Body of pancreas (tissue), 4 donors: ENCODE data around the gene CDH15.

Experiments
- POLR2A ChIP-seq, 3 donors: fragments of 450-650 bp; IDR thresholded peaks; one replicate each; pipeline ENCODE4 v1.6.1; 2016; ENCODE audit warnings: antibody characterized with exemption in 3 of 3, mild to moderate bottlenecking in 2 of 3
- TF ChIP-seq, protein P1 (sequence below), 7 experiments: fragments of 450-650 bp in 4 of 7; fragments of 200-600 bp in 3 of 7; sonication (generic) in 3 of 7; IDR thresholded peaks; one replicate each; pipeline ENCODE4 v1.5.1; 2016 to 2019; ENCODE audit warnings: antibody characterized with exemption in 7 of 7

DNA sequence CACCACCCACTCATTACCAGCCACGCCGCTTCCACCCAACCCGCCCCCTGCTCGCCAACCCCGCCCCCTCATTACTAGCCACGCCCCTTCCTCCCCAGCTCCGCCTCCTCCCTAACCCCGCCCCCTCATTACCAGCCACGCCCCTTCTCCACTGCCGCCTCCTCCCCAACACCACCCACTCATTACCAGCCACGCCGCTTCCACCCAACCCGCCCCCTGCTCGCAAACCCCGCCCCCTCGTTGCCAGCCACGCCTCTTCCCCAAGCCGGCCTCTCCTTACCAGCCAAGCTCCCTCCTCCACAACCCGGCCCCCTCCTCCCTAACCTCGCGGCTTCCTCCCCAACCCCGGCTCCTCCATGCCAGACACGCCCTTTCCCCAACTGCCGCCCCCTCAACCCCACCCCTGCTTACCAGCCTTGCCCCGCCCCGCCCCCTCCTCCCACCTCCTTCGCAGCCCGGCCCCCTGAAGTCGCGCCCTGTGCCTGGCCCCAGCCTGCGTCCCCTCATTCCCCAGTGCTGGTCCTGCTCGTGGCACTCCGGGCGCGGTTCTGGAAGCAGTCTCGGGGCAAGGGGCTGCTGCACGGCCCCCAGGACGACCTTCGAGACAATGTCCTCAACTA, 21.5 kb downstream of the CDH15 start:
- TF ChIP-seq, protein P1, sequence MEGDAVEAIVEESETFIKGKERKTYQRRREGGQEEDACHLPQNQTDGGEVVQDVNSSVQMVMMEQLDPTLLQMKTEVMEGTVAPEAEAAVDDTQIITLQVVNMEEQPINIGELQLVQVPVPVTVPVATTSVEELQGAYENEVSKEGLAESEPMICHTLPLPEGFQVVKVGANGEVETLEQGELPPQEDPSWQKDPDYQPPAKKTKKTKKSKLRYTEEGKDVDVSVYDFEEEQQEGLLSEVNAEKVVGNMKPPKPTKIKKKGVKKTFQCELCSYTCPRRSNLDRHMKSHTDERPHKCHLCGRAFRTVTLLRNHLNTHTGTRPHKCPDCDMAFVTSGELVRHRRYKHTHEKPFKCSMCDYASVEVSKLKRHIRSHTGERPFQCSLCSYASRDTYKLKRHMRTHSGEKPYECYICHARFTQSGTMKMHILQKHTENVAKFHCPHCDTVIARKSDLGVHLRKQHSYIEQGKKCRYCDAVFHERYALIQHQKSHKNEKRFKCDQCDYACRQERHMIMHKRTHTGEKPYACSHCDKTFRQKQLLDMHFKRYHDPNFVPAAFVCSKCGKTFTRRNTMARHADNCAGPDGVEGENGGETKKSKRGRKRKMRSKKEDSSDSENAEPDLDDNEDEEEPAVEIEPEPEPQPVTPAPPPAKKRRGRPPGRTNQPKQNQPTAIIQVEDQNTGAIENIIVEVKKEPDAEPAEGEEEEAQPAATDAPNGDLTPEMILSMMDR (IDR thresholded peaks at IDR 0.05), result no peak
- no peak for TF ChIP-seq POLR2A (IDR thresholded peaks at IDR 0.05)
